HepG2 (cell line): ENCODE measurements around the gene CDC14B.

Experiments
- BCL6 ChIP-seq: IDR thresholded peaks from 2 replicates; pipeline ENCODE4 v1.6.1; 2016; ENCODE audit warnings: missing genetic modification reagents, missing compliant biosample characterization
- CHCHD3 ChIP-seq: sonication (generic); formaldehyde crosslinking; IDR thresholded peaks from 2 replicates; pipeline ENCODE4 v1.8.0; 2022; ENCODE audit warnings: mild to moderate bottlenecking, missing genetic modification reagents, moderate library complexity
- CHD4 ChIP-seq: fragments of 200-600 bp; sonication (generic); IDR thresholded peaks from 2 replicates; pipeline ENCODE4 v1.7.0; 2017; ENCODE audit warnings: mild to moderate bottlenecking, low read length, borderline replicate concordance
- EHMT2 ChIP-seq: fragments of 200-600 bp; sonication (generic); IDR thresholded peaks from 2 replicates; pipeline ENCODE4 v1.7.0; 2017; ENCODE audit warnings: antibody characterized with exemption, low read depth, low read length, borderline replicate concordance
- FOXJ3 ChIP-seq: sonication (generic); formaldehyde crosslinking; IDR thresholded peaks from 2 replicates; pipeline ENCODE4 v1.4.0; 2020; ENCODE audit warnings: missing genetic modification reagents, mild to moderate bottlenecking, borderline replicate concordance
- MXI1 ChIP-seq: IDR thresholded peaks from 3 replicates; pipeline ENCODE4 v1.6.1; 2012; ENCODE audit warnings: low read depth, low read length, inconsistent platforms, borderline replicate concordance
- NFIC ChIP-seq: IDR thresholded peaks from 2 replicates; pipeline ENCODE4 v1.6.1; 2012; ENCODE audit warnings: mild to moderate bottlenecking, low read length, inconsistent platforms
- PHF5A ChIP-seq: IDR thresholded peaks from one replicate; pipeline ENCODE4 v1.6.1; 2018; ENCODE audit warnings: low read depth, missing genetic modification reagents; ENCODE audit not compliant: unreplicated experiment
- ZNF276 ChIP-seq: sonication (generic); formaldehyde crosslinking; IDR thresholded peaks from 2 replicates; pipeline ENCODE4 v1.4.0; 2020; ENCODE audit warnings: mild to moderate bottlenecking, low read depth, missing genetic modification reagents
- ZNF674 ChIP-seq: sonication (generic); formaldehyde crosslinking; IDR thresholded peaks from 2 replicates; pipeline ENCODE4 v1.5.0; 2020; ENCODE audit warnings: low read depth, mild to moderate bottlenecking, missing genetic modification reagents
- TF ChIP-seq, protein P1 (sequence below): sonication (generic); formaldehyde crosslinking; IDR thresholded peaks from 2 replicates; pipeline ENCODE4 v1.4.0; 2020; ENCODE audit warnings: missing genetic modification reagents
- TF ChIP-seq, protein P2 (sequence below): IDR thresholded peaks from 2 replicates; pipeline ENCODE4 v1.4.0; 2020; ENCODE audit warnings: mild to moderate bottlenecking, missing genetic modification reagents
- TF ChIP-seq, protein P3 (sequence below): sonication (generic); formaldehyde crosslinking; IDR thresholded peaks from 2 replicates; pipeline ENCODE4 v1.5.0; 2020; ENCODE audit warnings: mild to moderate bottlenecking, missing genetic modification reagents, moderate library complexity

DNA sequence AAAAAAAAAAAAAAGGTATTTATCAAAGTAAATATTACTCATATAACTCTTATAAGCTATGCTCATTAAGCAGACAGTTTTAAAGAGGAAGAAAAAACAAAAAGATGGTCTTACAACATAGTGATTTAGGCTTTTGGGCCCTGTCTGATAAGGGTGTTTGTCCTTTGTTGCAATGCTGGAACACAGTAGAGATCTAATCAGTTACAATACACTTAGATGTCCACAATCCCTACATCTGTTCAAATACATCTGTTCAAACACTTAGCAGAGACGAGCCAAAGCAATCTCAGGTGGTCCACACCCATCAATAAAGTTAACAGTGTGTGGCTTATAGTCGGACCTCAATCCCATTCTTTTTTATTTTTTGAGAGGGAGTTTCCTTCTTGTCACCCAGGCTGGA is 24.5 kb upstream of the CDC14B start:
- no peak for TF ChIP-seq EHMT2
- peak; percentile 78; the same call in 1 of the 2 replicates for TF ChIP-seq FOXJ3 (CRISPR knock-in tag)
- no peak for TF ChIP-seq NFIC
- no peak for TF ChIP-seq PHF5A (CRISPR knock-in tag)
- TF ChIP-seq CHD4: no peak
- TF ChIP-seq, protein P1, sequence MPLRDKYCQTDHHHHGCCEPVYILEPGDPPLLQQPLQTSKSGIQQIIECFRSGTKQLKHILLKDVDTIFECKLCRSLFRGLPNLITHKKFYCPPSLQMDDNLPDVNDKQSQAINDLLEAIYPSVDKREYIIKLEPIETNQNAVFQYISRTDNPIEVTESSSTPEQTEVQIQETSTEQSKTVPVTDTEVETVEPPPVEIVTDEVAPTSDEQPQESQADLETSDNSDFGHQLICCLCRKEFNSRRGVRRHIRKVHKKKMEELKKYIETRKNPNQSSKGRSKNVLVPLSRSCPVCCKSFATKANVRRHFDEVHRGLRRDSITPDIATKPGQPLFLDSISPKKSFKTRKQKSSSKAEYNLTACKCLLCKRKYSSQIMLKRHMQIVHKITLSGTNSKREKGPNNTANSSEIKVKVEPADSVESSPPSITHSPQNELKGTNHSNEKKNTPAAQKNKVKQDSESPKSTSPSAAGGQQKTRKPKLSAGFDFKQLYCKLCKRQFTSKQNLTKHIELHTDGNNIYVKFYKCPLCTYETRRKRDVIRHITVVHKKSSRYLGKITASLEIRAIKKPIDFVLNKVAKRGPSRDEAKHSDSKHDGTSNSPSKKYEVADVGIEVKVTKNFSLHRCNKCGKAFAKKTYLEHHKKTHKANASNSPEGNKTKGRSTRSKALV (CRISPR knock-in tag): no peak
- no peak for TF ChIP-seq CHCHD3 (CRISPR knock-in tag)
- TF ChIP-seq ZNF674 (CRISPR knock-in tag): no peak
- no peak for TF ChIP-seq ZNF276
- no peak for TF ChIP-seq MXI1
- TF ChIP-seq, protein P2, sequence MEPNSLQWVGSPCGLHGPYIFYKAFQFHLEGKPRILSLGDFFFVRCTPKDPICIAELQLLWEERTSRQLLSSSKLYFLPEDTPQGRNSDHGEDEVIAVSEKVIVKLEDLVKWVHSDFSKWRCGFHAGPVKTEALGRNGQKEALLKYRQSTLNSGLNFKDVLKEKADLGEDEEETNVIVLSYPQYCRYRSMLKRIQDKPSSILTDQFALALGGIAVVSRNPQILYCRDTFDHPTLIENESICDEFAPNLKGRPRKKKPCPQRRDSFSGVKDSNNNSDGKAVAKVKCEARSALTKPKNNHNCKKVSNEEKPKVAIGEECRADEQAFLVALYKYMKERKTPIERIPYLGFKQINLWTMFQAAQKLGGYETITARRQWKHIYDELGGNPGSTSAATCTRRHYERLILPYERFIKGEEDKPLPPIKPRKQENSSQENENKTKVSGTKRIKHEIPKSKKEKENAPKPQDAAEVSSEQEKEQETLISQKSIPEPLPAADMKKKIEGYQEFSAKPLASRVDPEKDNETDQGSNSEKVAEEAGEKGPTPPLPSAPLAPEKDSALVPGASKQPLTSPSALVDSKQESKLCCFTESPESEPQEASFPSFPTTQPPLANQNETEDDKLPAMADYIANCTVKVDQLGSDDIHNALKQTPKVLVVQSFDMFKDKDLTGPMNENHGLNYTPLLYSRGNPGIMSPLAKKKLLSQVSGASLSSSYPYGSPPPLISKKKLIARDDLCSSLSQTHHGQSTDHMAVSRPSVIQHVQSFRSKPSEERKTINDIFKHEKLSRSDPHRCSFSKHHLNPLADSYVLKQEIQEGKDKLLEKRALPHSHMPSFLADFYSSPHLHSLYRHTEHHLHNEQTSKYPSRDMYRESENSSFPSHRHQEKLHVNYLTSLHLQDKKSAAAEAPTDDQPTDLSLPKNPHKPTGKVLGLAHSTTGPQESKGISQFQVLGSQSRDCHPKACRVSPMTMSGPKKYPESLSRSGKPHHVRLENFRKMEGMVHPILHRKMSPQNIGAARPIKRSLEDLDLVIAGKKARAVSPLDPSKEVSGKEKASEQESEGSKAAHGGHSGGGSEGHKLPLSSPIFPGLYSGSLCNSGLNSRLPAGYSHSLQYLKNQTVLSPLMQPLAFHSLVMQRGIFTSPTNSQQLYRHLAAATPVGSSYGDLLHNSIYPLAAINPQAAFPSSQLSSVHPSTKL (CRISPR knock-in tag): peak; percentile 57; the same call in 1 of the 2 replicates
- TF ChIP-seq, protein P3, sequence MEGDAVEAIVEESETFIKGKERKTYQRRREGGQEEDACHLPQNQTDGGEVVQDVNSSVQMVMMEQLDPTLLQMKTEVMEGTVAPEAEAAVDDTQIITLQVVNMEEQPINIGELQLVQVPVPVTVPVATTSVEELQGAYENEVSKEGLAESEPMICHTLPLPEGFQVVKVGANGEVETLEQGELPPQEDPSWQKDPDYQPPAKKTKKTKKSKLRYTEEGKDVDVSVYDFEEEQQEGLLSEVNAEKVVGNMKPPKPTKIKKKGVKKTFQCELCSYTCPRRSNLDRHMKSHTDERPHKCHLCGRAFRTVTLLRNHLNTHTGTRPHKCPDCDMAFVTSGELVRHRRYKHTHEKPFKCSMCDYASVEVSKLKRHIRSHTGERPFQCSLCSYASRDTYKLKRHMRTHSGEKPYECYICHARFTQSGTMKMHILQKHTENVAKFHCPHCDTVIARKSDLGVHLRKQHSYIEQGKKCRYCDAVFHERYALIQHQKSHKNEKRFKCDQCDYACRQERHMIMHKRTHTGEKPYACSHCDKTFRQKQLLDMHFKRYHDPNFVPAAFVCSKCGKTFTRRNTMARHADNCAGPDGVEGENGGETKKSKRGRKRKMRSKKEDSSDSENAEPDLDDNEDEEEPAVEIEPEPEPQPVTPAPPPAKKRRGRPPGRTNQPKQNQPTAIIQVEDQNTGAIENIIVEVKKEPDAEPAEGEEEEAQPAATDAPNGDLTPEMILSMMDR: no peak
- TF ChIP-seq BCL6: peak; percentile 79
